ENCODE results near the gene GPD1L. TPM values are rescaled to one million over a fixed set of nuclear protein-coding genes. Genes with fewer than 3 reads are reported as not detected.
A peak's percentile ranks its signal among the peaks of the same experiment; 100 is the strongest.
"Not testable (repeated sequence)": the region's sequence is repeated elsewhere in the genome, so short reads cannot be mapped to it uniquely, and the experiment has no call there.

The GPD1L gene
- polyA plus RNA-seq, 10 donors: 24.9 to 48.8 (median 39.9) TPM

DNA sequence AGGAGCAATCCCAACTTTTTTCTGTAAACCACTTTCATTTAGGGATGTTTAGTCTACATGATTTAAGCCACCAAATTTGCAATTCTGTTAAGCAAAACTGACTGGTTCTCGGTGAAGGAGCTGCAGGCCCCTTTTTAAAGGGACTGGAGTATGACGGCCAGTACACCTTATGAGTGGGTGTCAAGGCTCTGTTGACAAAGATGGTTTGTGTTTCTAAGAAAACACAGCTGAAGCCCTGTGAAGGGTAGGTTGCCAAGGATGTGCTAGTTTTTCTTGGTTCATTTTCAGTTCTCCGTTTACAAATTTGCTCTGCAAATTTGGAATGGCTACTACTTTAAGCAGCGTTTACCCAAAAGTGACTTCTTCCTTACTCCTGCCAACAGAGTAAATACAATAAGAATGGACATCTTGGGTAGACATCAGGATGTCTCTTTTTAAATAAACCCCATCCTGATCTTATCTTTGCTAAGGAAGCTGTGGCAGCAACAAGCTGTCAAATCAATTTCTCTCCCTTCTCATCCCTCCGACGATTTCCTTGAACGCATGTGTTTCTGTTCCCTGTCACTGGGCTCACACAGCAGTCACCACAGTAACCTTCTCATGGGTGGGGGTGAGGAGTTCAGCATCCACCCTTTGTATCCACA, 73.8 kb downstream of the GPD1L start:
- no peak for DNase-seq

DNA sequence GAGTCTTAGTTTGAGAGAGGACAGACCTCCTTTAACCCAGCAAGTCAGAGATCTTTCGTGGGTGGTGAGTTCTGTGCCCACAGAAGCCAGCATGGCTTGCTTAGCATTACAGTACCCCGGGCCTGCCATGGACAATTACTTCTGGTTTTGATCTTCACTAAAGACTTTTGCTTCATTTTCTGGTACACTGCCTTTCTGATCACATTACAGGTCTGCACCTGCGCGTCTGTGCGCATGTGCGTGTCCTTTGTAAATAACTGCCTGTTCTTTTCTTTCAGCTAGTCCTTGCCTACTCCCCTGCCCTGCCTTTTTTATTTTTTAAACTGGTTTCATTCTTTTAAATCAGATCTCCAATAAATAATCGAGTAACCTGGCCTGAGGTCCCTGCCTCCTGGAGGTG, 74.9 kb downstream of the GPD1L start:
- no peak for DNase-seq

DNA sequence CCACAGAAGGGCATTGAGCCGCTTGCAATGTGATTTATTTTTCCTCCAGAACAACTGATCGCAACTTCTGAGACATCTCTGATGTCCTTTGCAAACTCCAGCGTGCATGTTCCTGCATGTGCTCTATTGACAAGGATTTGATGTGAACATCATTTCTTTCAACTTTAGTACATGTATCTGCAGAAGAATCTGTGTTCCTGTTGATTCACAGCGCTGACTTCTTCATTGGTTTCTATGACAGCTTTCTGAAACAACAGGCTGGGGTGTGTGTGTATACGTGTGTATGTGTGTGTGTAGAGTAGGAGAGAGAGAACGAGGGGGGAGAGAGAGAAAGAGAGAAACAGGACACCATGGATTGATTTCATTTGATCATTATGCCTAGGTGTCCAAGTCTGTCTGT, 75.4 kb downstream of the GPD1L start:
- DNase-seq: no peak

DNA sequence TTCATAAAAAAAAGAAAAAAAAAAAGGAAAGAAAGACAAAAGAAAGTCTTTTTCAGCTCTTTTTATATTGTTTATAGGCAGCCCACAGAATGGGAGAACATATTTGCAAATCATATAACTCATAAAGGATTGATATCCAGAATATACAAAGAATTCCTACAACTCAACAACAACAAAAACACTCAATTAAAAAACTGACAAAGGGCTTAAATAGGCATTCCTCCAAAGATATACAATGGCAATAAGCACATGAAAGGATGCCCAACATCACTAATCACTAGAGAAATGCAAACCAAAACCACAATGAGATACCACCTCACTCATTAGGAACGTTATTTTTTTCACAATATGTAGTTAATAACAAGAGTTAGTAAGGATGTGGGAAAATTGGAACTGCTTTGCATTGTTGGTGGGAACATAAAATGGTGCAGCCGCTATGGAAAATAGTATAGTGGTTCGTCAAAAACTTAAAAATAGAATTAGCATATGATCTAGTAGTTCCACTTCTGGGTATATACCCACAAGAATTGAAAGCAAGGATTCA, 77.8 kb downstream of the GPD1L start:
- peak in 1 of 3 donors; percentile 38 for DNase-seq

DNA sequence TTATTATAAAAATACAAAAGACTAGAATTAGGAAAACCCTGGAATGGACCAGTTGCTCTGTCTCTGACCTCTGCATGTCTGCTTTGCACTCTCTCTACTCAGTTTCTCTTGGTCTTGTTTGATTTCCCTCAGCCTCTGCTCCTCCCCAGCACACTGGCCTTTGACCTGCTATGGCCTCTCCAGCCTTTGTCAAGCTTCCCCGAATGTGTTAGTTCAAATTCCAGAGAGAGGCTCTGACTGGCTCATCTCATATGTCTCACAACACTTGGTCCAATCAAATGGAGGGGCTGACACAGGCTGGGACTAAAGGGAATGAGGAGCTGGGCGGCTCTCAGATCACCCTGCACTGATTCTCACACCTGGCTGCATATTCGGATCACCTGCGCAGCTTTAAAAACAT, 79.7 kb downstream of the GPD1L start:
- no peak for DNase-seq

DNA sequence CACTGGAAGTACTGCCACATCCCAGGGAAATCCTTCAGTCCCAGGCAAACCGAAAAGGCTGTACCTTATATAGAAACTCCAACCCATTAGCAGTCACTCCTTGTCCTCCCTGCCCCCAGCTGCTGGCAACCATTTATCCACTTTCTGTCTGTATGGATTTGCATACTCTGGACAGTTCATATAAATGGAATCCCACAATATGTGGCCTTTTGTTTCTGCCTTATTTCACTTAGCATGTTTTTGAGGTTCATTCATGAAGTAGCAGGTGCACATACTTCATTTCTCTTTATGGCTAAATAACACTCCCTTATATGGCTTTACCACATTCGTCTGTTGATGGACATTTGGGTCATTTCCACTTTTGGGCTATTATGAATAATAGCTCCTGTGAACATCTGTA, 80.5 kb downstream of the GPD1L start:
- no peak for DNase-seq

DNA sequence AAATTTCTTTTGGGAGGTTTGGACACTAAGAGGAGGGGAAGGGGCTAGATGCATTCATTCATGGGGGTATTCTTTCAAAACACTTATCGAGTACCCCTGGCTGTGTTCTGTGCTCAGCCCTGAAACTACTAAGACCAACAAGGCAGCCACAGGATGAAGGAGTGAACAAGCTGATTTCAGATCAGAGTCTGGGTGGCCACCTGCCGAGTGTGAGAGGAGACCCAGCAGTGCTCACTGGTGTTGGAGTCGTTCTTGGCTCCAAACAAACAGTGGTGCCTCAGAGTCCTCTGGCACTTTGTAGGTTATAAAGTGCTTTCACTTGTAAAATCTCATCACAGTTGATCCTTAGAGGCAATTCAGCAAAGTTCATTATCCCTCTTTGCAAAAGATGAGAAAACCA, 83.3 kb downstream of the GPD1L start:
- no peak for DNase-seq

DNA sequence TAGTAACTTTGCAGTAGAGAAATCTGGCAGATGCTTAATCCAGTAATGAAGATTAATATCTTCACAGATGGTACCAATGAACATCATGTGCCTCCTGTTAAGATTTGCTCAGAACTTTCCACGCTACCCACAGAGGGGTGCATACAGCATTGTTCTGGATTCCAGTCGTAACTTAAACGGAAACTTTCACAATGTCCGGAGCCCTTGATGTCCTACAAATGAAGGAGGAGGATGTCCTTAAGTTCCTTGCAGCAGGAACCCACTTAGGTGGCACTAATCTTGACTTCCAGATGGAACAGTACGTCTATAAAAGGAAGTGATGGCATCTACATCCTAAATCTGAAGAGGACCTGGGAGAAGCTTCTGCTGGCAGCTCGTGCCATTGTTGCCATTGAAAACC, 84.1 kb downstream of the GPD1L start:
- not testable (repeated sequence) for DNase-seq

DNA sequence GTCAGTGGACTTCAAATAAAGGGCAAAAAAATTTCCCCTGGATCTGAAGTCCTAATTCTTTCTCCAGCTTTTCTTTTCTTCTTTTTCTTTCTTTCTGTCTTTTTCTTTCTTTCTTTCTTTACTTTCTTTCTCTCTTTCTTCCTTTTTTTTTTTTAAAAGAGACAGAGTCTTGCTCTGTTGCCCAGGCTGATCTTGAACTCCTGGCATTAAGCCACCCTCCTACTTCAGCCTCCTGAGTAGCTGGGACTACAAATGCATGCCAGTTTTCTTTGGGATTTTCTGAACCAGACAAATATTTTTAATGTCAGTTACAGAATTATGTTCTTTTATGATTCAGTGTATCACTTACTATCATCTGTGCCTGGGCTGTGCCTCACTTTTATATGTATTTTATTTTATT, 86.7 kb downstream of the GPD1L start:
- no peak for DNase-seq

DNA sequence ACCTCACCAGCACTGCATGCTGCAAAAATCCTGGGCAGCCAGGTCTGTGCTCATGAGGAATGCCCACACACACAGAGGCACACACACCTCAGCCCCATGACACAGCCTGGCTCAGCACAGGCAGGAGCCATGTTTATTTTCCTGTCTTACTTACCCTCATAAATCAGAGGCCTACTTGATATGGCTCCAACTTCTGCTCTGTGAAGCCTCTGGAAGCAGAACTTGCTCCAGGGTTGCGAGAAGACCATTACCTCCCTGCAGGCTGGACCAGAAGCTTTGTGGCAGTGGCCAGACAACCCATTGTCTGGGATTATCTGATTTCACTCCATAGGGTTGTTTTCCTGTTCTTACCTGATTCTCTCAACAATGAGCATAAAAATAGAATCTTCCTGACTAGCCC, 88.2 kb downstream of the GPD1L start:
- no peak for DNase-seq

DNA sequence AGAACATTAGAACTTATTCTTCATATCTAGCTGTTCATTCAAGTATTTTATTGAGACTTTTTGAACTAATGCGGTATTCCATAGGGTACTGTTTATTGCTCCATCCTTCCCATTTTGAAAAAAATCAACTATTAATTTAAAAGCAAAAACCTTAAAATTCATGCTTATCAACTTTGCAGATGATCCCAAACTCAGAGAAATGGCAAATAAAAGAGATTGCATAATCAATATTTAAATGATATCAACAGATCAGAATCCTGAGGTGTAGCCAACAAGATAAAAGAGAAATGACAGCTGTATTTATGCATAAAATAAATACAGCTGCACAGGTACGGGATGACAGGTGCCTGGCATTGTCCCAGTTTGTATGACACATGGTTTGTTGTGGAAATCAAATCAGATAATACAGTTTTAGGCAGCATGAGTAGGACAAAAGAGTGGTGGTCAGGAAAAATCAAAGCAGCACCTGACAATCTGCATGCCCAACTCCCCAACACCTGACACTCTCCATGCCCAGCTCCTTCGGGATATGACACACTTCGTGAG, 89.6 kb downstream of the GPD1L start:
- no peak for DNase-seq

DNA sequence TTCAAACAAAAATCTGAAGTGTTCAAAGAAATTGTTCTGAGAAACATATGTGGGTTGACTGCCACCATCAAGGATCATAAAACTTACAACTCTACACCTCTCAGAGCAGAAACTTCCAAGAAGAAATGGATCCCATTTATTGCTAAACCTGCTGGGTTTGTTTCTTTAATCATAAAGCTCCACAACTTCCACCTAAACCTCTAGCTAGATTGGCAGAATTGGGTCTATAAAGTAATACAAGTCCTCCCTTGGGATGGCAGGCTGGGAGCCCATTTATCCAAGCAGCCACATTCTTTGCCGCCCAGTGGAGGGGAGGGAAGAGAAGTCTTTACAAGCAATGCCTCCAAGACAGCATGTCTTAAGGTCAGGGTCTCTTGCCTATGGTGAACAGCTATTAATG, 91.6 kb downstream of the GPD1L start:
- no peak for DNase-seq

DNA sequence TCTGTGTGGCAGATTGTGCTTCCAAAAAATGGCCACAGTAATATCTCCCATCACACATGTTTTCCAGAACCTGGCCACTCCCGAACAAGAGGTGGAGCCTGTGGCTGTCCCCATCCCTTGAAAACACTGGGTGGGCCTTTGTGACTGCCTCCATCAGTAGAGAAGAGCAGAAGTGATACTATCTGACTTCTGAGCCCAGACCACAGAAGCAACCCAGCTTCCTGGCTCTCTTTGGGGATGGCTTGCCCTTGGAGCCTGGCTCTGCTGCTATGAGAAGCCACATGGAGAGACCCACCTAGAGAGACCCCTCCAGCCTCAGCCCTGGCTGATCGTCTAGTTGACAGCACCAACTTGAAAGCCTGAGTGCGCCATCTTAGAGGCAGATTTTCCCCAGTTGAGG, 92.3 kb downstream of the GPD1L start:
- no peak for DNase-seq

DNA sequence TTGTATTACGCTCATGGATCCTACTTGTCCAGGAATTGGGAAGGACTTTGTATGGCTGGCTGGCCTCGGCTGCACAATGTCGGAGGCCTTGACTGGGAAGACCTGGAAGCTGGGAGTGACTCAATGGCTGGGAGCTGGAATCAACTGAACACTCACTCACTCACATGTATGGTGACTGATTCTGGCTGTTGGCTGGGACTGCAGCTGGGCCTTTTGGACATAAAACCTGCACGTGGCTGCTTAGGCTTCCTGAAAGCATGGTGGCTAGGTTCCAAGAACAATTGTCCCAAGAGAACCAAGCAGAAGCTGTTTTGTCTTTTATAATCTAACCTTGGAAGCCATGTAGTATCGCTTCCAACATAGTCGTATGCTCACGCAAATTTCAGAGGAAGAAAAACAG, 94.1 kb downstream of the GPD1L start:
- DNase-seq: peak; percentile 79 to 94 (median 84)

DNA sequence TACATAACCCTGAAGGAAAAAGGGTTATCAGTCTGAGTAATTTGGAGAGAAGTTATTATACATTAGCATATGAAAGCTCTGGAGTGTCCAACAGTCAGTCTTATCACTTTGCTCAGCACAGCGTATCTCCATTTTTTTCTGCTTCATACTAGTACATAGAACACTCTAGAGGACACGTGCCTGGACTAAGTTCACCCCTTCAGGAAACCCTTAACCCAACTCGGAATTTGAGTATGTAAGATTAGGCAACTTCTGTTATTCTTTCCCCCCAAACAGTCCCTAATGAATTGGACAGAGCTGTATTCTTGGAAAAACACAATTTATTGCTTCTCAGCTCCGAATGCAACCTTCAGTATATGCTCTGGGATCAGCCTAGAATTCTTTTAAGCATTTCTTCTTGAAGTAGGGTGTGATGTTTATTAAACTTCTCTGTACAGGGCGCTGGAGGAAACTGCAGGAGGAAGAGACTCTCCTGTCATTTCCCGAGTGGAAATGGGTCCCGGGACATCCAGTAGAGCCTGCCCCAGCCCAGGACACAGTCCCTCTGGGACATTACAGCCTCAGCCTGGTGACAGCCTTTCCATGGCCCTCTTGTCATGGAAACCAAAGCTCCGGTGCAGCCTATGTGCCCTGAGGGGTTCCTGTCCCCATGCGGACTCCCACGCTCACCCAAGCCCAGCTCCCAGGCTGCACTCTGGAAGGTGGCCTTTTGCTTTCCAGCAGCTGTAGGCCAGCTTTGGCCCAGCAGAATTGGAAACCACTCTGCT, 94.8 kb downstream of the GPD1L start:
- peak; percentile 49 to 80 (median 51) for DNase-seq

DNA sequence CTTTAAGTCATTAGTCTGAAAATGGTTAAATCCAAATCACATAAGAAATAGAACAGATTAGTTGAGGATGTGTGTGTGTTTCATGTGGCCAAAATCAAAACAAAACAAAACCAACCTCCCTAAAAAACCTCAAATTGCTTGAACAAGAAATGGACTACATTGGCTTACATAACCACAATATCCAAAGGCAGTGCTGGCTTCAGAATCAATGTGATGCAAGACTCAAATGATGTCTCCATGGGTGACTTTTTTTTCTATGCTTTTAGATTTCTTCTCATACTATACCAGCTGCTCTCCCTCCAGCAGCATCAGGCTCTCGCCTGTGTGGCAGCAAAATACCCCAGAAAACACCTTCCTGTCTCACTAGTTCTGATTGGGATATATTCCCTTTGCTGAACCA, 96.1 kb downstream of the GPD1L start:
- DNase-seq: no peak

DNA sequence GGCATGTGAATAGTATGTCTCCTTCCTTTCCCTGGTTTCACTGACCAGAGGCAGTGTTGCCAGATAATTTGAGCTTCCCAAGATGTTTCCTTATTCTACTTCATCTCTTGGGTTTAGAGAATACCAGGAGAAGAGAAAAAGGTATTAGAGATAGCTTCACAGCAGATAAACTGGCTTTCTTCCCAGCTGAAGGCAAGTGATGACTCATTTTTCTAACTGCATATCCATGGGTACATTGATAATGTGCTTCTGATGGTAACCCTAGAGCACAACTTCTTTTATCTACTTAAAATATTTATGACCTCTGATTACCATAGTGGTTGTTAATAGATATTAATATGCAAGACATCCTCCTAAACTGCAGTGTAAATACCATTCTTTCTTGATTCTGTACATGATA, 97.4 kb downstream of the GPD1L start:
- no peak for DNase-seq

DNA sequence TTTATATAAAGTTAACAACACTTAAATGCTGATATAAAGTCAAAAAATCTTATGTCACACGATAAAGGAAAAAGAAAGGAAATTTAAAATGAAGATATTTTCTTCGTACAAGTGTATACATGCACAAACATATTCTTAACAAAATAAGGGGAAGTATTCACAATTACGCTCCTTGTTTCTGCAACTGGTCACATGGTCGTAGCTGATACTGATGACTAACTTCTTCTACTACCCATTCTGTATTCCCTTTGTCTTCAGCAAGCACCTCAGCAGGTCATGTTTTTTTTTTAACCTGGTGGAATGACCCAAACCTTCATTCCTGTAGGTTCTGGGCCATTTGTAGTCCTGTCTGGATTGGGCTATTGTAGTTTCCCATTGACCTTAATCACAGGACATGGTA, 102.0 kb downstream of the GPD1L start:
- DNase-seq: no peak

DNA sequence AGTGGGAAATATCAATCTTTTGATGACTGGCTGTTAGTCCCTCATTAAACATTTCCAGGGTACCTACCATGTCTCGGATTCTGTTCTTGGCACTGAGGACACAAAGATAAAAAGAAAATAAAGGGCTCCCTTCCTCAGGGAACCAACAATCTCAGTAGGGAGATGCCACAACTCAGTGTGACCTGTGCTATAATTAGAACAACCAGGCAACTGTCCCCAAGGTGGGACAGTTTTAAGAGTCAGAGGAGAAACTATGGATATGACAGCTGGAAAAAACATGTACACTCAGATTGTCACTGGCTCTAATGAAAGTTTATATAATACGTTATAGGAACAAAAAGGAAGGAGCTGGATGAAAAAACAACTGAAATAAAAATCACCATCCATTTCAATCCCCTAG, 108.8 kb downstream of the GPD1L start:
- DNase-seq: no peak

DNA sequence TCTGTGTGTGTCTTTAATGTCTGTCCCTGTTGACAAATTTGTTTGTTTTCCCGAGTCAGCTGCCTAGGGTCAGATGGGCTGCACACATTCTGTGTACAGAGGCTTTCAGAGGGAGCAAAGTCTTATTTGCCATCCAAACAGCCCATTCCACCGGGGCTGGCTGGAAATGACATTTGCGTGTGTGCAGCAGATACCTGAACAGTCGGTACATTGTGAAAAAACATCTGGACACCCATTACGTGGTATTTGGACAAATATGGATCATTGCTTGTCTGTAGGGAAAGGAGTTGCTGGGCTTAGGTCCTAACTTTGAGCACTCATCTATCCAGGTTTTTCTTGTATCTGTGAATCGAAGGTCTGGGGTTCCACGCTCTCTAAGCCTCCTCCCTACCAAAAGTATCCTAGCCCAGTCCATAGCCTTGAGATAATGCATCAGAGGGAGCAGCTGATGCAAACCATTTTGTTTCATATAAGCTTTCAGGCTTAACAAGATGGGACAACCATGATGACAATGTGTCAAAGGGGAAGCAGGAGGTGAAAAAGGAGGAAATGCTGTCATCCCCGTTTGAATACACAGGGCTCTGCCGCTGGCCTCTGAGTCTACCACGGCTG, 109.9 kb downstream of the GPD1L start:
- no peak for DNase-seq

DNA sequence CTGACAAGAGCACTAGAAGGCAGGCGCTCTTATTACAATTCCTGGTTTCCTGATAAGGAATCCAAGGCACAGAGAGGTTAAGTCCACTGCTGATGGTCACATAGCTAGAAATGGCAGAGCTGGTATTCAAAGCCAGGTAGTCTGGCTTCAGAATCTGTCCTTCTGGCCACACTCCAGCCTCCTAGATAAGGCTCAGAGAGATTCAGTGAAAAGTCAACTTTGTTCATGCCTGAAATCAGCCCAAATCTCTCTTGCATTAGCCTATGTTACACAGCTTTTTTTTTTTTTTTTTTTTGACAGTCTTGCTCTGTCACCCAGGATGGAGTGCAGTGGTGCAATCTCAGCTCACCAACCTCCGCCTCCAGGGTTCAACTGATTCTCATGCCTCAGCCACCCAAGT, 110.9 kb downstream of the GPD1L start:
- DNase-seq: no peak
